ENCODE data around the gene ZNF343.
"Not testable (repeated sequence)": the region's sequence is repeated elsewhere in the genome, so short reads cannot be mapped to it uniquely, and the experiment has no call there.

Gene ZNF343

DNA sequence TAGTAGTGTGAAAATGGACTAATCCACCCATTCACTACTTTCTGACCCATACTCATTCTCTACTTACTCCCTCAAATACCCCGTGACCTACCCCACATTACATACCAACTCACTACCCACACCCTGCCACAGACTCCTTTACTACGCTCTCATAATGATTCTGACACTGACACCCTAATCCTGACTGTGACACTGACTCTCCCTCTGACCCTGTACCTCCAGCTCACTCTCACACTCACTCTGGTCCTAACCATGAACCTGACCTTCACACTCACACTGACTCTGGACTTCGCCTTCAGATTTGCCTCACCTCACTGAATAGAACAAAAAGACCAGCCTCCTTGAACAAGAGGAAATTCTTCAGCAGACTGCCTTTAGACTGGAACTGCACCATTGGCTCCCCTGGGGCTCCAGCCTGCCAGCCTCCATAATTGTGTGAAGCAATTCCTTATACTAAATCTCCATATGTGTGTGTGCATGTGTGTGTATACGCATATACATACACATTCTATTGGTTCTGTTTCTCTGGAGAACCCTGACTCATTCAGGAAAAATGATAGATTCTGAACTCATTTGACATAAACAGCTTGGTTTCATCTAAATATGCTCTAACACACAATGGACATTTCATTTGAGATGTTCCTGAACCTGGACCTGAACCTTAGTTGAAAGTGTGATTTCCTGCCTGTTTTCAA is 10.5 kb upstream of the ZNF343 start:
- no peaks in the 10 kb centered on the region for H3K9me3 ChIP-seq (ENCODE audit: control insufficient read depth in 1 of 2, low read length in 2 of 2)
- no peak overlapping the region for H3K4me3 ChIP-seq (ENCODE audit: low read depth in 1 of 2, low read length in 2 of 2)
- H3K36me3 ChIP-seq (ENCODE audit: control insufficient read depth in 1 of 2, insufficient read depth in 2 of 2, low read length in 2 of 2), result no peaks in the 10 kb centered on the region
- H3K27me3 ChIP-seq (ENCODE audit: low read depth, low read length), result no peaks in the 10 kb centered on the region
- H3K4me1 ChIP-seq (ENCODE audit: control insufficient read depth in 1 of 2, insufficient read depth in 2 of 2, low read length in 2 of 2), result peaks cover 0 to 4% of the 10 kb centered on the region in 2 donors
- no peak overlapping the region for H3K27ac ChIP-seq (ENCODE audit: low read length)

DNA sequence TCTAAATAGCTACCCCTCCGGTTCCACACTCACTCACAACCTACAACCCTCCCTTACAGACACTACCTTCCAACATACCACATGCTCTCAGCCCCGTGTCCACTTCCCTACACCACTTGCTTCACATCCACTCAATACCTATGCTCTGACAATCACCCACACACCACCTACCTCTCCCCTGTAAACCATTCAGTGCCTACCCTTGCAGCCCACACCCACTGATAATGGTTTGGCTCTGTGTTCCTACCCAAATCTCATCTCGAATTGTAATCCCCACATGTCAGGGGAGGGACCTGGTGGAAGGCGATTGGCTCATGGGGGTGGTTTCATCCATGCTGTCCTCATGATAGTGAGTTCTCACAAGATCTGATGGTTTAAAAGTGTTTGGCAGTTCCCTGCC is 9.8 kb upstream of the ZNF343 start:
- Histone ChIP-seq H3K9me3 (ENCODE audit: control insufficient read depth in 1 of 2, low read length in 2 of 2) (no peaks in the 10 kb centered on the region), H3K4me3 (ENCODE audit: low read depth in 1 of 2, low read length in 2 of 2) (no peak overlapping the region), H3K36me3 (ENCODE audit: control insufficient read depth in 1 of 2, insufficient read depth in 2 of 2, low read length in 2 of 2) (no peaks in the 10 kb centered on the region), H3K4me1 (ENCODE audit: control insufficient read depth in 1 of 2, insufficient read depth in 2 of 2, low read length in 2 of 2) (no peaks in the 10 kb centered on the region), H3K27me3 (ENCODE audit: low read depth, low read length) (no peaks in the 10 kb centered on the region), H3K27ac (ENCODE audit: low read length) (no peak overlapping the region)

DNA sequence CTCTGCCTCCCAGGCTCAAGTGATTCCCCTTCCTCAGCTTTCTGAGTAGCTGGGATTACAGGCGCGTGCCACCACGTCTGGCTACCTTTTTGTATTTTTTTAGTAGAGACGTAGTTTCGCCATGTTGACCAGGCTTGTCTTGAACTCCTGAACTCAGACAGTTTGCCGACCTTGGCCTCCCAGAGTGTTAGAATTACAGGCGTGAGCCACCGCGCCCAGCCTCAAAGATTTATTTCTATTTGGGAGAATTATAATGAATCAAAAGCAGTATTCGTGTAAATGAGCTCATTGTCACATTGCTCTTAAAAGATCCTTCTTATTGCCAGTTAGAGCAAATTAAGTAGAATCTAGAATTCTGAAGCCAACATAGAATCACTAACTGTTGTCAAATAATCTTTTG is 9.4 kb upstream of the ZNF343 start:
- H3K27ac ChIP-seq (ENCODE audit: low read length), result no peak overlapping the region
- H3K9me3 ChIP-seq (ENCODE audit: control insufficient read depth in 1 of 2, low read length in 2 of 2), result no peaks in the 10 kb centered on the region
- H3K27me3 ChIP-seq (ENCODE audit: low read depth, low read length), result no peaks in the 10 kb centered on the region
- no peaks in the 10 kb centered on the region for H3K36me3 ChIP-seq (ENCODE audit: control insufficient read depth in 1 of 2, insufficient read depth in 2 of 2, low read length in 2 of 2)
- H3K4me1 ChIP-seq (ENCODE audit: control insufficient read depth in 1 of 2, insufficient read depth in 2 of 2, low read length in 2 of 2), result no peaks in the 10 kb centered on the region
- no peak overlapping the region for H3K4me3 ChIP-seq (ENCODE audit: low read depth in 1 of 2, low read length in 2 of 2)

DNA sequence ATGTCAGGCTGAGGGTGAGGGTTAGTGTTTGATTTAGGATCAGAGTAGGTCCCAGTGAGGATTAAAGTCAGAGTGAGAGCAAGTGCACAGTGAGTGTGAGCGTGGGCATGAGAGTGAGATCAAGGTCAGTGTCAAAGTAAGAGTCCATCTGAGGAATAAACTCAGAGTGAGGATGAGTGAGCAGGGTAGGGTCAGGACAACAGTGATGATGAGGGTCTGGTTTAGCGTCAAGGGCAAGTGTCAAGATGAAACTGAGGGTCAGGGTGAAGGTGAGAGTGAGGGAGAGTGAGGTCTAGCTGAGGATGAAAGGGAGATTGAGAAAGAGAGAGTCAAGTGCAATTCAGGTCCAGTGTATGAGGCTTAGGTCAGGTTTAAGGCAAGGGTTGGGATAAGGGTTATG is 7.7 kb upstream of the ZNF343 start:
- Histone ChIP-seq H3K4me3 (ENCODE audit: low read depth in 1 of 2, low read length in 2 of 2) (no peak overlapping the region), H3K4me1 (ENCODE audit: control insufficient read depth in 1 of 2, insufficient read depth in 2 of 2, low read length in 2 of 2) (no peaks in the 10 kb centered on the region), H3K36me3 (ENCODE audit: control insufficient read depth in 1 of 2, insufficient read depth in 2 of 2, low read length in 2 of 2) (no peaks in the 10 kb centered on the region), H3K27ac (ENCODE audit: low read length) (no peak overlapping the region), H3K27me3 (ENCODE audit: low read depth, low read length) (no peaks in the 10 kb centered on the region), H3K9me3 (ENCODE audit: control insufficient read depth in 1 of 2, low read length in 2 of 2) (no peaks in the 10 kb centered on the region)

DNA sequence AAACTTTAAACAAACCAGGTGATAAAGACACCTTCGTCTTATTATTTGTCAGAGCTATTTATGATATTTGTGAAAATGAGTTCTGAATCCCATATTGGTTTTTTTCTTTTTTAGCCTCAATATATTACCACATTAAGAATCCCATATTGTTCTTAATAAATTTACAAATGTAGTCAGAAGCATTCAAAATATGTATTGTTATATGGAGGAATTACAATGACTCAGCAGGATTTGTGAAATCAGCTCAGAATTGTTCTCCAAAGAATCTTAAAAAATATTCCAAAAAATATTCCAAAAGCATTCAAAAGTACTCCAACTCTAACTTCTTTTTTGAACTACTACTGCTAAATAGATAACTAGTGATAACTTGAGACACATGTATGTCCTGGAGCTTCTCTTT is 6.5 kb upstream of the ZNF343 start:
- Histone ChIP-seq H3K27me3 (ENCODE audit: low read depth, low read length) (no peaks in the 10 kb centered on the region), H3K4me1 (ENCODE audit: control insufficient read depth in 1 of 2, insufficient read depth in 2 of 2, low read length in 2 of 2) (no peaks in the 10 kb centered on the region), H3K27ac (ENCODE audit: low read length) (no peak overlapping the region), H3K9me3 (ENCODE audit: control insufficient read depth in 1 of 2, low read length in 2 of 2) (no peaks in the 10 kb centered on the region), H3K36me3 (ENCODE audit: control insufficient read depth in 1 of 2, insufficient read depth in 2 of 2, low read length in 2 of 2) (no peaks in the 10 kb centered on the region), H3K4me3 (ENCODE audit: low read depth in 1 of 2, low read length in 2 of 2) (no peak overlapping the region)

DNA sequence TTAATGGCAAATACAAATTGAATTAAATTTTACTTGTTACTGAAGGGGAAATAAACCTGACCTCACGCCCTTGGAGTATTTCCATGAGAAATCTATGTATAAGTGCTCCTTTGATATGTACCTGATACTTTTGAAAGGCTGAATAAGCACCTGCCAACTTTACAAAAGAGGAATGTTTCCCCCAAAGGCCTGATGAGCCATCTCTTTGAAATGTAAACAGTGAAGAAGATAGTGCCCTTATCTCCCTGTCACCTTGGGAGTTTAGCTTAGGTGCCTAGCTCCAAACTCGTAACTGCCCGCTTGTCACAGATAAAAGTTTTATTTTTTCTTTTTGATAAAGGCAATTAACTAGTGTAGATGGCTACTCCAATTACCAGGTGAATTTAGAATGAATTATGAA is 1.1 kb upstream of the ZNF343 start:
- Histone ChIP-seq H3K27me3 (ENCODE audit: low read depth, low read length) (no peaks in the 10 kb centered on the region), H3K27ac (ENCODE audit: low read length) (no peak overlapping the region), H3K4me3 (ENCODE audit: low read depth in 1 of 2, low read length in 2 of 2) (peak overlapping the region in 1 of 2 donors; percentile 95)

DNA sequence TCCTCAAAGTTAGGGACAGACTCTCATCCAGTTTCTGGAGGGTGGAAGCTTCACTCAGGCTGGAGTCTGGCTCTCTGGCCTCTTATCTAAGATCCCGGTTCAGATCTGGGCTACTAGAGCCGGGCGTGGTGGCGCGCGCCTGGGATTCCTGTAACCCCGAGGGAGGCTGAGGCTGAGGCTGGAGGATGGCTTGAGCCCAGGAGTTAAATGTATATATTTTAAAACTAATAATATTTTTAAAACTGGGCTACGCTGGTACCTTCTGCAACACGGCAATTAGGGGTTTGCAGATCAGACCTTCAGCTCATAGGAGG is 710 bp upstream of the ZNF343 start:
- no peaks in the 10 kb centered on the region for H3K27me3 ChIP-seq (ENCODE audit: low read depth, low read length)
- H3K9me3 ChIP-seq (ENCODE audit: control insufficient read depth in 1 of 2, low read length in 2 of 2), result no peaks in the 10 kb centered on the region
- H3K36me3 ChIP-seq (ENCODE audit: control insufficient read depth in 1 of 2, insufficient read depth in 2 of 2, low read length in 2 of 2), result no peaks in the 10 kb centered on the region
- peak overlapping the region; percentile 95 to 96 for H3K4me3 ChIP-seq (ENCODE audit: low read depth in 1 of 2, low read length in 2 of 2)
- H3K27ac ChIP-seq (ENCODE audit: low read length), result peak overlapping the region; percentile 94
- peaks cover 0 to 13% of the 10 kb centered on the region in 2 donors for H3K4me1 ChIP-seq (ENCODE audit: control insufficient read depth in 1 of 2, insufficient read depth in 2 of 2, low read length in 2 of 2)

More for the DNA sequence above, 1.1 kb upstream of the ZNF343 start:
- Histone ChIP-seq H3K9me3 (ENCODE audit: control insufficient read depth in 1 of 2, low read length in 2 of 2) (no peaks in the 10 kb centered on the region), H3K4me1 (ENCODE audit: control insufficient read depth in 1 of 2, insufficient read depth in 2 of 2, low read length in 2 of 2) (peaks cover 0 to 13% of the 10 kb centered on the region in 2 donors), H3K36me3 (ENCODE audit: control insufficient read depth in 1 of 2, insufficient read depth in 2 of 2, low read length in 2 of 2) (no peaks in the 10 kb centered on the region)

DNA sequence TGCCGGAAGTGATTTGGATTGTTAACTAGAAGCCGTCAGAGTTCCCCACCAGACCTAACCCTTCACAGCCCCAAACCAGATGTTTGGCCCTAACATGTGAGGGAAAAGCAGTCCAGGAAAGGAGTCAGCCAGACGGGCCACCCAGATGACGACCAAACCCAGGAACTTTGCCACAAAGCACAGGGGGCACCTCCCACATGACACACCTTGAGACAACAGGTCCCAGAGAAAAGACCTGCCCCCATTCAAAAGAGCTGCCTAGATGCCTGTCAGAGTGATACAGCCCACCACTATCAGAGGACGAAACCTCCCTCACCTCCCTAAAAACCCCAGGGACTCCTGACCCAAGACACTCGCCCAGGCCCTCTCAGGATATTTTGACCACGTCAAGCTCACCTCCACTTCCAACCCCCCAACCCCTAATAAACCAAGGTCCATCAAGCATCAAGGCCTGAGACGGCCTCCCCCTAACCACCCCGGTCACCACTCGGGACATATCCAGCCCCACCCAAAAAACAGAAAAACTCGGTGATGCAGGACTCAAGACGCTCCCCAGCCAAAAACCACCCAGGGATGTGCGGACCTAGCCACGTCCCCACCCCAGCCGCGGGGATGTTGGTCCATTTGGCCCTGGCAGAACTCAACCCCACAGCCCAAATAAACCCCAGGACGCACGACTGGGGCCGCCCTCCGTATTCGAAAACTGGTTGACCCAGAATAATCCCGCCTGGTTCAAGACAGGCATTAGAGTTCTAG is 662 bp downstream of the ZNF343 start:
- no peaks in the 10 kb centered on the region for H3K9me3 ChIP-seq (ENCODE audit: control insufficient read depth in 1 of 2, low read length in 2 of 2)
- H3K4me1 ChIP-seq (ENCODE audit: control insufficient read depth in 1 of 2, insufficient read depth in 2 of 2, low read length in 2 of 2), result peaks cover 0 to 13% of the 10 kb centered on the region in 2 donors
- no peaks in the 10 kb centered on the region for H3K27me3 ChIP-seq (ENCODE audit: low read depth, low read length)
- peak overlapping the region; percentile 95 to 96 for H3K4me3 ChIP-seq (ENCODE audit: low read depth in 1 of 2, low read length in 2 of 2)
- H3K36me3 ChIP-seq (ENCODE audit: control insufficient read depth in 1 of 2, insufficient read depth in 2 of 2, low read length in 2 of 2), result no peaks in the 10 kb centered on the region
- H3K27ac ChIP-seq (ENCODE audit: low read length), result peak overlapping the region; percentile 94

DNA sequence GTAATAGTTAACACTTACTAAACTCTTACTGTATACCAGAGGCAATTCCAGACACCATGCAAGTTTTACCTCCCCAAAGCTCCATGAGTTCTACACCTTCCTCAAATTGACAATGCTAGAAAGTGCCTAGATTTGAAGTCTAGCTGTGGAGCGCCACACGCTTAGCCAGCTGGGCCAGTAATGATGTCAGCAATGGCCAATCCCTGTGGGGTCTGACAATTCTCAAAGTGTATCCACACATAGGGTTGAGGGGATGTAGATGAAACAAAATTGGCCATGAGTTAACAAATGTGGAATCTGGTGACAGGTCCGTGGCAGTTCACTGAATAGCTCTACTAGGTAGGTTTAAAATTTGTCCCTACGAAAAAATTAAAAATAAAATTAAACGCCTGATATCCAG is 1.3 kb downstream of the ZNF343 start:
- peak overlapping the region; percentile 95 to 96 for H3K4me3 ChIP-seq (ENCODE audit: low read depth in 1 of 2, low read length in 2 of 2)
- H3K27me3 ChIP-seq (ENCODE audit: low read depth, low read length), result no peaks in the 10 kb centered on the region
- no peak overlapping the region for H3K27ac ChIP-seq (ENCODE audit: low read length)
- no peaks in the 10 kb centered on the region for H3K36me3 ChIP-seq (ENCODE audit: control insufficient read depth in 1 of 2, insufficient read depth in 2 of 2, low read length in 2 of 2)
- no peaks in the 10 kb centered on the region for H3K9me3 ChIP-seq (ENCODE audit: control insufficient read depth in 1 of 2, low read length in 2 of 2)
- peaks cover 0 to 13% of the 10 kb centered on the region in 2 donors for H3K4me1 ChIP-seq (ENCODE audit: control insufficient read depth in 1 of 2, insufficient read depth in 2 of 2, low read length in 2 of 2)

DNA sequence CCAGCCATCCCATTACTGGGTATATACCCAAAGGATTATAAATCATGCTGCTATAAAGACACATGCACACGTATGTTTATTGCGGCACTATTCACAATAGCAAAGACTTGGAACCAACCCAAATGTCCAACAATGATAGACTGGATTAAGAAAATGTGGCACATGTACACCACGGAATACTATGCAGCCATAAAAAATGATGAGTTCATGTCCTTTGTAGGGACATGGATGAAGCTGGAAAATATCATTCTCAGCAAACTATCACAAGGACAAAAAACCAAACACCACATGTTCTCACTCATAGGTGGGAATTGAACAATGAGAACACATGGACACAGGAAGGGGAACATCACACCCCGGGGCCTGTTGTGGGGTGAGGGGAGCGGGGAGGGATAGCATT is 2.3 kb downstream of the ZNF343 start:
- not testable (repeated sequence) for H3K9me3 ChIP-seq (ENCODE audit: control insufficient read depth in 1 of 2, low read length in 2 of 2); H3K36me3 ChIP-seq (ENCODE audit: control insufficient read depth in 1 of 2, insufficient read depth in 2 of 2, low read length in 2 of 2); H3K4me3 ChIP-seq (ENCODE audit: low read depth in 1 of 2, low read length in 2 of 2); H3K27ac ChIP-seq (ENCODE audit: low read length); H3K27me3 ChIP-seq (ENCODE audit: low read depth, low read length)
- H3K4me1 ChIP-seq (ENCODE audit: control insufficient read depth in 1 of 2, insufficient read depth in 2 of 2, low read length in 2 of 2), result peaks cover 0 to 13% of the 10 kb centered on the region in 2 donors

DNA sequence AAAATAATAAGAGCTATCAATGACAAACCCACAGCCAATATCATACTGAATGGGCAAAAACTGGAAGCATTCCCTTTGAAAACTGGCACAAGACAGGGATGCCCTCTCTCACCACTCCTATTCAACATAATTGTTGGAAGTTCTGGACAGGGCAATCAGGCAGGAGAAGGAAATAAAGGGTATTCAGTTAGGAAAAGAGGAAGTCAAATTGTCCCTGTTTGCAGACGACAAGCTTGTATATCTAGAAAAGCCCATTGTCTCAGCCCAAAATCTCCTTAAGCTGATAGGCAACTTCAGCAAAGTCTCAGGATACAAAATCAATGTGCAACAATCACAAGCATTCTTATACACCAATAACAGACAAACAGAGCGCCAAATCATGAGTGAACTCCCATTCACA is 3.9 kb downstream of the ZNF343 start:
- not testable (repeated sequence) for H3K27ac ChIP-seq (ENCODE audit: low read length); H3K27me3 ChIP-seq (ENCODE audit: low read depth, low read length); H3K4me3 ChIP-seq (ENCODE audit: low read depth in 1 of 2, low read length in 2 of 2); H3K36me3 ChIP-seq (ENCODE audit: control insufficient read depth in 1 of 2, insufficient read depth in 2 of 2, low read length in 2 of 2); H3K9me3 ChIP-seq (ENCODE audit: control insufficient read depth in 1 of 2, low read length in 2 of 2)
- H3K4me1 ChIP-seq (ENCODE audit: control insufficient read depth in 1 of 2, insufficient read depth in 2 of 2, low read length in 2 of 2), result peaks cover 0 to 13% of the 10 kb centered on the region in 2 donors

Measured in muscle layer of duodenum (tissue), 2 donors.